Dedifferentiated amniotic fluid mesenchymal stem cell (primary cell): ENCODE data around the gene CD247.

Source experiments
- DNase-seq: peaks from one replicate; pipeline ENCODE4 v3.0.0-alpha.2; 2016; ENCODE audit errors: extremely low spot score

CD247 gene

DNA sequence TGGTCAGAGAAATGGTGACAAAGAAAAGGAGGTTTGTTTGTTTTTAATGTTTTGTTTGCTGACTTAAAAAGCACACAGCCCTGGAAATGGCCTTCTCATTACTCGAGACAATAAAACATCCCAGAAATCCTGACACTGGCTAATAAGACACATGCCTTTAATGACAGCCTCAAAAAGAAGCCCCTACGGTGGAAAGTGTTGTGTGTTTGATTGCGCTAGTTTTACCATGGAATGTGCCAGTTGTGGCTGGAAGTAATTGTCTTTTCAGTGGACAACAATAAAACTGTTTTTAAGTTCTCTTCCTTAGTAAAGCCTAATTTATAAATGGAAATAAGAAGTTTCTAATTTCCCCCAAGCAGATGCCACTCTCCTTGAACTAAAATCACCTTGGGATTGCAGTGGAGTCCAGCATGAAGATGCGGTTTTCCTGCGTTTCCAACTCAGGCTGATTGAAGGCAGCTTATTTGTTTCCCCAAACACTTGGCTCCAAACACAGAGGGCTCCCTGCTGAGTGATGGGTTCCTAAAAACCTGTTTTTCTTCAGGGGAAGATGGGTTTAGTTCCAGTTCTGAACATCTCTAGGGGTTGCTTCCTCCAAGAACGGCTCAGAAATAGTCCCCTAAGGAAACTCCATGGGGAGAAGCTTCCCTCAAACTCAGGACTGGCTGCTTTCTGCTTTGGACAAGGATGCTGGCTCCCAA is 54.3 kb downstream of the CD247 start:
- DNase-seq: no peak

DNA sequence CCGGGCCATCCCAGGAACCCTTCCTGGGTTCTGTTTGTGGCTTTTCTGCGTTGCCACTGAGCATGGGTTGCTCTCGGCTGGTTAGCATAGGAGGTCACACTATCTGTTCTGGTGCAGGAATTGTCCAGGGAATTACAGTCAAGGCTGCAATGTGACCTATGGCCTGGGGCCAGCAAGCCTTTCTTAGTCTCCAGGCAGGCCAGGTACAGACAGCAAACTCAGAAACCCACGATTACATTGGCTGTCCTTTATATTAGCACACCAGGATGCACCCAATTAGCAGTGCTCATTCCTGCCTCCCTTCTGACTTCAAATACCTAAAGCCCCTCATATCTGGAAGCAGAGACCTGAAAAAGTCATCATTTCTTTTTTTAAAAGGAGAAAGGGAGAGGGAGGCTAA is 55.2 kb downstream of the CD247 start:
- no peak for DNase-seq

GRCh38 chr1:167462341-167462740 is 56.0 kb downstream of the CD247 start:
- no peak for DNase-seq

DNA sequence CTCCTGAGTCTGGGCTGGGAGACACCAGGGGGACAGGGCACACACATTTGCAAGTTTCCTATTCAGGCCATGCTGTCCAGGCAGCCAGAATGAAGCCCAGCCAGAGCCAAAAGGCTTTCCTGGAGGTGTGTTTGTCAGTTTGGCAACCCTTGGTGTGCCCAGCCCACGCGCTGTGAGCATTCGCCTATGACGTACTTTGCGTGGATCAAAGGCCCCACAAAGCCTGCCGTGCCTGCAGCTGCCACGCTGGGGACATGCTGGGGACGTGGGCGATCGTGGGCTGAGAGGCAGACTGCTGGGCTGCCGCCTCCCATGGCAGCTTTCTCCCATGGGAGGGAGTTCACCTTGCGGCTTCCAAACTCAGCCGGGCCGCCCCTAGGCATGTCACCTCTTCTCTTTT is 57.5 kb downstream of the CD247 start:
- no peak for DNase-seq

GRCh38 chr1:167457936-167458584 is 60.3 kb downstream of the CD247 start:
- no peak for DNase-seq

GRCh38 chr1:167456926-167457325 is 61.4 kb downstream of the CD247 start:
- DNase-seq: no peak

GRCh38 chr1:167456524-167456923 is 61.8 kb downstream of the CD247 start:
- DNase-seq: no peak

- no peak for DNase-seq
These were observed 62.4 kb downstream of the CD247 start for GRCh38 chr1:167455786-167456446.

- no peak for DNase-seq
These were observed 63.2 kb downstream of the CD247 start for GRCh38 chr1:167454894-167455785.

- DNase-seq: no peak
These were observed 63.9 kb downstream of the CD247 start for GRCh38 chr1:167454304-167454893.

DNA sequence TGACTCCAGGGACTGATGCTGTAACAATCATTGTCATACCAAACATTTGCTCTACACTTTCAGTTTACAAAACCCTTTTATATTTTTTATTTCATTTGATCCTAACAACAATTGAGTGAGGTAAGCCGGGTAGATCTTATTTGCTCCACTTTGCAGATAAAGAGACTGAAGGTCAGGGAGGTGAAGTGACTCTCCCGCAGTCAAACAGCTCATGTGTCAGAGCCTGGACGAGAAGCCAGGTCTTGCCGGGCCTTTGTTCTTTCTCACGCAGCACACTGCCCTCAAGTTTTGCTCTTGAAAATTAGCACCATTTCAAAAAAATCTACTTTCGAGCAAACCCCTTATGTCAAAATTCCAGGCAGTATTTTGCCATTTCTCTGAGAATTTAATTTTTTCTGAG is 65.2 kb downstream of the CD247 start:
- DNase-seq: no peak

DNA sequence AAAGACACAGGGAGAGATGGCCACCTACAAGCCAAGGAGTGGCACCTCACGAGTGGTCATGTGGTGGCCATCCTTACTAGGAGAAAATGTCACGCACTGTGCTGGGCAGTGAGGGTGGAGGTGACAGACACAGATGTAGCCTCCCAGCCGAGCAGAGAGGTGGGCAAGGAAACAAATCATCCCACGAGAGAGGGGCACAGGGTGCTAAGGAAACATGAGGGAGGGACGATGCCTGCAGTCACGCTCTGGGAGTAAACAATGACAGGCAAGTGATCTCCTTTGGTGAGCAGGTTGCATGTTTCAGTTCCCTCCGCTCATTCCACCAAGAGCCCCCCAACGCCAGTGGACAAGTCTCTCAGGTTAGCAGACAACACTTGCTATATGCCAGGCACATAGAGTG is 65.8 kb downstream of the CD247 start:
- DNase-seq: no peak

DNA sequence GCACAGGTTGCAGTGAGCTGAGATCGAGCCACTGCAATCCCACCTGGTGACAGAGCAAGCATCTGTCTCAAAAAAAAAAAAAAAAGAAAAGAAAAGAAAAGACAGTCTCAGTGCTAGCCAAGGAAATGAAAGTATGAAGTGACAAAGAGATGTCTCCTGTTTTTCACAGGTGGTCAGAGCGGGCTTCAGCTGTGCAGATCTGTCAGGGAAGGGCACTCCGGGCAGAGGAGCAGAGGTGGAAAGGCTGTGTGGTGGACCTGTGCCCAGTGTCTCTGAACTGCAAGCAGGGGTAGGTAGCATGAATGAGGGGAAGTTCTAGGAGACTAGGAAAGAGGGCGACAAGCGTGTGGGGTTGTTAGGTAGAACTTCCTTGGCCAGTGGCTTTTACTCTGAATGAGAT is 67.5 kb downstream of the CD247 start:
- no peak for DNase-seq

DNA sequence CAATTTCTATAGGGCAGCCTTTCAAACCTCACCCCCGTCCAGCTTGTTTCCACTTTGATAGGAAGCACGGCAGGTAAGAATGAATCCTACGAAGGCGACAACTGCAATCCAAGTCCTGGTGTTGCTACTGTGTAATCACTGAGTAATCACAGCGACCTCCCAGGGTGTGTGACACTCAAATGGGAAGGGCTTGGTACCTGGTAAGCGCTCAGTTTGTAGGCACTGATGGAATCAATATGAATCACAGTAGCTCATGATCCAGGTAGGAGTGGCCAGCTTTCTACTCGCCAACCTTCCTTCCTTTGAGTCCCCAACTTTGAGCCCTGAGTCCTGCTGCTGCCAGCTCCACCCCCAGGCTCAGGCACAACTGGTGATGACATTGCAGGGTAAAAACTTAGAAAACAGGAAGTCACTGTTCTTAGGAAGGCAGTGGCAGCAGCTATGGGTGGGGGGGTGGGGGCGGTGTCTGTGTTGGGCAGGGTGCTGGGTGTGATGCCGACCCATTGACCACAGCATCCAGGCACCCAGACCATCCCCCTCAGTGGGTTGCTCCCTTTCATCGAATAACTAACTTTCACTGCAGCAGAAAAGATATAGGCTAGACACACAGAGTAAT is 70.7 kb downstream of the CD247 start:
- DNase-seq: no peak

DNA sequence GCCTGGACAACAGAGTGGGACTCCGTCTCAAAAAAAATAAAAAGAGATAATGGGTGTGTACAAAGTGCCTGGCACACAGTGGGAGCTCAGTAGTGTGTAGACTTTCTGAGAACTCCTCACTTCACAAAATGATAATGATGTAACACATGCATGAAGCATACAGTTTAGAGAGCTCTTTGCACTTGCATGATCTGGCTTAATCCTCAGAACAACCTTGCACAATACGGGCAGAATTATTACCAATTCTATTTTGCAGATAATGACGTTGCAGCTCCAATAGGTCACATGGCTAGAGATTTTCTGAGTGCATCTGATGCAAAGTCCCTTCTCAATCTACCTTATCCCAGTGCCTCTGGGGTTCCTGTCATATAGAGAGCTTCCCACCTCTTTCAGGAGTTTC is 71.4 kb downstream of the CD247 start:
- no peak for DNase-seq

- no peak for DNase-seq
These were observed 74.6 kb downstream of the CD247 start for GRCh38 chr1:167443757-167444156.

- DNase-seq: no peak
These were observed 75.3 kb downstream of the CD247 start for GRCh38 chr1:167442854-167443565.

DNA sequence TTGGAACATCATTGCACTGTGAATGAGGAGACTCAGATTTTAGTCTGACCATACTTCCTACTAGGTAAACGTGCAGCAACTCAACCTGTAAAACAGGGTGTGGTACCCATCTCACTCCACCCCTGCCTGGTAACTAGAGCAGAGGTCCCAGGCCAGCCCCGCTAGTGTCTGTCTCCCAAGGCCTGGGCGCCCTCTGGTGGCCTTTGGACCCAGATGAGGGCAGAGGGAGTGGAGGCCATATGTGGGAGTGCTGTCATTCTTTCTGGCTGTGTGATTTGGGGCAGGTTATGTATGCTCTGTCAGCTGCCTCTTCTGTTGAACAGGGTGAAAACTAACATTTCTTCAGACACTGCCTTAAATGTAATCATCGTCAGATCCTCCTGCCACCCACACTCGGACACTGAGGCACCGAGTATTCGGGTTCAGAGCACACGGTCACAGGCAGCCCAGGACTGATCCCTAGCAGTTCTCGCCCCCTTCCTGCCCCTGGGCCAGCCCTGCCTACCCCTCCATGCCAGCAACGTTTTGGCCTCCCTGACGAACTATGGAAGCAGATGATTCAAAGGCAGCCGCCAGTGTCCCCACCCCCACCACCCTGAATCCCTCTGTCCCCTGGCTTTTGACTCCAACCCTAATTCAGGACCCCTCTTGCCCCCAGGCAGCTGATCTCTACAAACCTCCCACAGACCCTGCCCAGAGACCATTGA is 76.0 kb downstream of the CD247 start:
- peak; percentile 65 for DNase-seq

GRCh38 chr1:167441222-167441621 is 77.1 kb downstream of the CD247 start:
- DNase-seq: no peak

GRCh38 chr1:167440776-167441175 is 77.6 kb downstream of the CD247 start:
- DNase-seq: no peak
